HepG2 (cell line): ENCODE data around the gene DIAPH1. TPM values are rescaled to one million over a fixed set of nuclear protein-coding genes. Genes with fewer than 3 reads are reported as not detected.

ENCODE experiments used
- ADNP ChIP-seq: sonication (generic); formaldehyde crosslinking; IDR thresholded peaks from 2 replicates; pipeline ENCODE4 v1.4.0; 2020; ENCODE audit warnings: missing genetic modification reagents
- FOXC1 ChIP-seq: sonication (generic); formaldehyde crosslinking; IDR thresholded peaks from 2 replicates; pipeline ENCODE4 v1.8.0; 2022; ENCODE audit warnings: mild to moderate bottlenecking, missing genetic modification reagents, borderline replicate concordance
- GMEB2 ChIP-seq: IDR thresholded peaks from 2 replicates; pipeline ENCODE4 v1.6.1; 2016; ENCODE audit warnings: missing biosample characterization, missing genetic modification reagents, low read depth
- HINFP ChIP-seq: sonication (generic); formaldehyde crosslinking; IDR thresholded peaks from 2 replicates; pipeline ENCODE4 v1.4.0; 2020; ENCODE audit warnings: low read depth, mild to moderate bottlenecking, missing genetic modification reagents
- HIVEP1 ChIP-seq: sonication (generic); formaldehyde crosslinking; IDR thresholded peaks from 2 replicates; pipeline ENCODE4 v1.4.0; 2020; ENCODE audit warnings: mild to moderate bottlenecking, missing genetic modification reagents
- KDM4B ChIP-seq: sonication (generic); formaldehyde crosslinking; IDR thresholded peaks from 2 replicates; pipeline ENCODE4 v1.4.0; 2020; ENCODE audit warnings: missing genetic modification reagents
- KDM5B ChIP-seq: sonication (generic); formaldehyde crosslinking; IDR thresholded peaks from 2 replicates; pipeline ENCODE4 v1.4.0; 2020; ENCODE audit warnings: missing genetic modification reagents, mild to moderate bottlenecking, borderline replicate concordance
- MEIS2 ChIP-seq: sonication (generic); formaldehyde crosslinking; IDR thresholded peaks from 2 replicates; pipeline ENCODE4 v1.9.0; 2021; ENCODE audit warnings: mild to moderate bottlenecking, missing genetic modification reagents
- MYNN ChIP-seq: sonication (generic); formaldehyde crosslinking; IDR thresholded peaks from 2 replicates; pipeline ENCODE4 v1.4.0; 2020; ENCODE audit warnings: mild to moderate bottlenecking, low read depth, missing genetic modification reagents
- NCOA2 ChIP-seq: sonication (generic); formaldehyde crosslinking; IDR thresholded peaks from 2 replicates; pipeline ENCODE4 v1.8.0; 2022; ENCODE audit warnings: inconsistent platforms
- NONO ChIP-seq, 2 experiments: fragments of 450-650 bp in 1 of 2; sonication (generic) in 1 of 2; formaldehyde crosslinking in 1 of 2; IDR thresholded peaks in 1 of 2; conservative IDR thresholded peaks in 1 of 2; 2 replicates each; pipeline versions ENCODE4 v1.6.1 to v1.8.0; 2017 to 2022; ENCODE audit warnings: mild to moderate bottlenecking in 1 of 2, missing genetic modification reagents in 1 of 2, moderate library complexity in 1 of 2
- PAX8 ChIP-seq: sonication (generic); formaldehyde crosslinking; IDR thresholded peaks from 2 replicates; pipeline ENCODE4 v1.8.0; 2022; ENCODE audit warnings: mild to moderate bottlenecking, missing genetic modification reagents, borderline replicate concordance
- RAD21 ChIP-seq: fragments of 450-650 bp; formaldehyde crosslinking; IDR thresholded peaks from 2 replicates; pipeline ENCODE4 v1.5.0; 2020; ENCODE audit warnings: mild to moderate bottlenecking
- RXRA ChIP-seq: sonication (generic); formaldehyde crosslinking; IDR thresholded peaks from 2 replicates; pipeline ENCODE4 v1.5.1; 2020; ENCODE audit warnings: missing genetic modification reagents
- SATB2 ChIP-seq: sonication (generic); formaldehyde crosslinking; IDR thresholded peaks from 2 replicates; pipeline ENCODE4 v1.5.0; 2020; ENCODE audit warnings: missing genetic modification reagents
- SNAPC5 ChIP-seq: sonication (generic); formaldehyde crosslinking; IDR thresholded peaks from 2 replicates; pipeline ENCODE4 v1.8.1; 2023; ENCODE audit warnings: mild to moderate bottlenecking, missing genetic modification reagents, borderline replicate concordance
- THYN1 ChIP-seq: sonication (generic); formaldehyde crosslinking; IDR thresholded peaks from 2 replicates; pipeline ENCODE4 v1.8.1; 2023; ENCODE audit warnings: low read depth, mild to moderate bottlenecking, moderate library complexity, missing genetic modification reagents, borderline replicate concordance
- ZBTB39 ChIP-seq: sonication (generic); formaldehyde crosslinking; IDR thresholded peaks from 2 replicates; pipeline ENCODE4 v1.5.0; 2020; ENCODE audit warnings: missing genetic modification reagents
- ZNF205 ChIP-seq: IDR thresholded peaks from 2 replicates; pipeline ENCODE4 v1.6.1; 2018; ENCODE audit warnings: missing biosample characterization, missing genetic modification reagents
- ZNF331 ChIP-seq: sonication (generic); formaldehyde crosslinking; IDR thresholded peaks from 2 replicates; pipeline ENCODE4 v1.4.0; 2020; ENCODE audit warnings: missing genetic modification reagents
- ZNF512B ChIP-seq: sonication (generic); formaldehyde crosslinking; IDR thresholded peaks from 2 replicates; pipeline ENCODE4 v1.5.1; 2020; ENCODE audit warnings: missing genetic modification reagents, mild to moderate bottlenecking, borderline replicate concordance
- ZNF768 ChIP-seq: sonication (generic); formaldehyde crosslinking; IDR thresholded peaks from 2 replicates; pipeline ENCODE4 v1.4.0; 2020; ENCODE audit warnings: missing genetic modification reagents
- polyA plus RNA-seq, 8 experiments: library from polyadenylated mRNA; depleted of rRNA in 3 of 8; stranded (reverse) in 7 of 8; unstranded in 1 of 8; fragments of >200 nt; fragmentation: Illumina TruSeq in 4 of 8; extraction: Trizol in 4 of 8; gene quantifications; 2 replicates each; pipeline versions ENCODE4 v1.2.1 to v1.2.3, GENCODE V29; 2011 to 2016; ENCODE audit warnings: low read depth in 4 of 8, missing spikeins in 1 of 8, mixed read lengths in 1 of 8; ENCODE audit not compliant: insufficient read depth in 1 of 8
- total RNA-seq, 5 experiments: library from RNA; depleted of rRNA; stranded (reverse); fragments of >200 nt; fragmentation: Illumina TruSeq; extraction: Trizol; gene quantifications; 2 replicates each; pipeline ENCODE4 v1.2.3, GENCODE V29; 2016; ENCODE audit warnings: low read depth in 1 of 5

The DIAPH1 gene
- total and polyA plus RNA-seq, 2 of the 13 experiments (the other 11 are each of a cell fraction or from before 2014, with no cell fraction given) = 25.1 to 33.9 TPM

- TF ChIP-seq ZNF512B (CRISPR knock-in tag) = no peak
- no peak for TF ChIP-seq HIVEP1 (CRISPR knock-in tag)
- no peak for TF ChIP-seq KDM5B
- TF ChIP-seq ZNF205 (CRISPR knock-in tag) = no peak
- TF ChIP-seq HINFP (CRISPR knock-in tag) = no peak
- no peak for TF ChIP-seq SATB2
- no peak for TF ChIP-seq KDM4B (CRISPR knock-in tag)
- TF ChIP-seq NCOA2 = no peak; the same call in 1 of the 2 replicates
- TF ChIP-seq ZNF331 (CRISPR knock-in tag) = no peak; the same call in 1 of the 2 replicates
- TF ChIP-seq ZBTB39 (CRISPR knock-in tag) = 0 out of 2 replicates have a peak, but pooled peaks have one; percentile 22
- TF ChIP-seq RAD21 = peak; percentile 28; the same call in 1 of the 2 replicates
- no peak for TF ChIP-seq RXRA
- TF ChIP-seq SNAPC5 (CRISPR knock-in tag) = no peak
- TF ChIP-seq THYN1 (CRISPR knock-in tag) = no peak
- no peak for TF ChIP-seq NONO (IDR thresholded peaks at IDR 0.05)
- no peak; the same call in 1 of the 2 replicates for TF ChIP-seq NONO (CRISPR knock-in tag; conservative IDR thresholded peaks at IDR 0.05)
- TF ChIP-seq MYNN = no peak
- TF ChIP-seq FOXC1 (CRISPR knock-in tag) = peak; percentile 6; the same call in 1 of the 2 replicates
- no peak for TF ChIP-seq ZNF768 (CRISPR knock-in tag)
- 0 out of 2 replicates have a peak, but pooled peaks have one; percentile 39 for TF ChIP-seq PAX8 (CRISPR knock-in tag)
- TF ChIP-seq MEIS2 (CRISPR knock-in tag) = no peak
- peak; percentile 88 for TF ChIP-seq GMEB2 (CRISPR knock-in tag)
- TF ChIP-seq ADNP (CRISPR knock-in tag) = no peak
Observed at GRCh38 chr5:141636413-141637122, 17.8 kb upstream of the DIAPH1 start, which contains the start of the genes HDAC3 and RELL2 (continued).
